Rectal smooth muscle tissue (tissue), 1 donor: ENCODE results near the gene STARD13.
A peak's percentile ranks its signal among the peaks of the same experiment; 100 is the strongest.

Experiments
- H3K27ac ChIP-seq: one replicate; pipeline ENCODE4 v1.7.0; 2013; ENCODE audit warnings: low read depth, low read length, inconsistent platforms
- H3K27me3 ChIP-seq: one replicate; pipeline ENCODE4 v1.7.0; 2013; ENCODE audit warnings: low read length; ENCODE audit not compliant: control insufficient read depth, insufficient read depth
- H3K36me3 ChIP-seq: one replicate; pipeline ENCODE4 v1.7.0; 2013; ENCODE audit warnings: low read length; ENCODE audit not compliant: control insufficient read depth, insufficient read depth
- H3K4me1 ChIP-seq: one replicate; pipeline ENCODE4 v1.7.0; 2013; ENCODE audit warnings: low read length; ENCODE audit not compliant: control insufficient read depth, insufficient read depth
- H3K4me3 ChIP-seq: one replicate; pipeline ENCODE4 v1.7.0; 2013; ENCODE audit warnings: low read length
- H3K9ac ChIP-seq: one replicate; pipeline ENCODE4 v1.7.0; 2013; ENCODE audit warnings: low read length

STARD13 gene

GRCh38 chr13:33096886-33097605 is 188.5 kb downstream of the STARD13 start:
- Histone ChIP-seq H3K4me1 (peaks cover 2% of the 10 kb centered on the region), H3K9ac (no peak overlapping the region), H3K27me3 (no peaks in the 10 kb centered on the region), H3K27ac (no peak overlapping the region), H3K4me3 (no peak overlapping the region), H3K36me3 (no peaks in the 10 kb centered on the region)

GRCh38 chr13:33092073-33092987 is 193.2 kb downstream of the STARD13 start:
- peaks cover 23% of the 10 kb centered on the region for H3K4me1 ChIP-seq
- H3K27ac ChIP-seq: peak overlapping the region; percentile 84
- H3K36me3 ChIP-seq: no peaks in the 10 kb centered on the region
- H3K9ac ChIP-seq: no peak overlapping the region
- no peaks in the 10 kb centered on the region for H3K27me3 ChIP-seq
- H3K4me3 ChIP-seq: no peak overlapping the region

GRCh38 chr13:33091415-33091774 is 194.2 kb downstream of the STARD13 start:
- Histone ChIP-seq H3K27me3 (no peaks in the 10 kb centered on the region), H3K27ac (peak overlapping the region; percentile 84), H3K4me3 (no peak overlapping the region)

GRCh38 chr13:33090755-33091414 is 194.7 kb downstream of the STARD13 start:
- peak overlapping the region; percentile 84 for H3K27ac ChIP-seq

More at GRCh38 chr13:33091415-33091774, 194.2 kb downstream of the STARD13 start:
- no peaks in the 10 kb centered on the region for H3K36me3 ChIP-seq
- H3K9ac ChIP-seq: no peak overlapping the region
- H3K4me1 ChIP-seq: peaks cover 23% of the 10 kb centered on the region

GRCh38 chr13:33089311-33089710 is 196.2 kb downstream of the STARD13 start:
- H3K9ac ChIP-seq: no peak overlapping the region
- no peak overlapping the region for H3K4me3 ChIP-seq
- no peaks in the 10 kb centered on the region for H3K27me3 ChIP-seq
- no peaks in the 10 kb centered on the region for H3K36me3 ChIP-seq
- H3K4me1 ChIP-seq: peaks cover 23% of the 10 kb centered on the region
- peak overlapping the region; percentile 68 for H3K27ac ChIP-seq

More at GRCh38 chr13:33090755-33091414, 194.7 kb downstream of the STARD13 start:
- Histone ChIP-seq H3K9ac (no peak overlapping the region), H3K4me1 (peaks cover 23% of the 10 kb centered on the region), H3K36me3 (no peaks in the 10 kb centered on the region), H3K4me3 (no peak overlapping the region), H3K27me3 (no peaks in the 10 kb centered on the region)

GRCh38 chr13:33087790-33088189 is 197.8 kb downstream of the STARD13 start:
- Histone ChIP-seq H3K27ac (no peak overlapping the region), H3K36me3 (no peaks in the 10 kb centered on the region), H3K9ac (no peak overlapping the region), H3K4me1 (peaks cover 23% of the 10 kb centered on the region), H3K27me3 (no peaks in the 10 kb centered on the region), H3K4me3 (no peak overlapping the region)

- Histone ChIP-seq H3K36me3 (no peaks in the 10 kb centered on the region), H3K4me1 (peaks cover 21% of the 10 kb centered on the region), H3K4me3 (no peak overlapping the region), H3K27me3 (no peaks in the 10 kb centered on the region), H3K9ac (no peak overlapping the region), H3K27ac (no peak overlapping the region)
These were observed 198.5 kb downstream of the STARD13 start for GRCh38 chr13:33087091-33087490.

- no peaks in the 10 kb centered on the region for H3K36me3 ChIP-seq
- H3K4me3 ChIP-seq: no peak overlapping the region
These were observed 202.5 kb downstream of the STARD13 start for GRCh38 chr13:33083054-33083453.

GRCh38 chr13:33081666-33082065 is 203.9 kb downstream of the STARD13 start:
- Histone ChIP-seq H3K27ac (no peak overlapping the region), H3K9ac (no peak overlapping the region)

More at GRCh38 chr13:33083054-33083453, 202.5 kb downstream of the STARD13 start:
- Histone ChIP-seq H3K27me3 (no peaks in the 10 kb centered on the region), H3K4me1 (no peaks in the 10 kb centered on the region), H3K27ac (no peak overlapping the region), H3K9ac (no peak overlapping the region)

GRCh38 chr13:33080972-33081590 is 204.5 kb downstream of the STARD13 start:
- Histone ChIP-seq H3K27ac (no peak overlapping the region), H3K4me3 (no peak overlapping the region), H3K36me3 (no peaks in the 10 kb centered on the region), H3K4me1 (no peaks in the 10 kb centered on the region), H3K27me3 (no peaks in the 10 kb centered on the region), H3K9ac (no peak overlapping the region)

More at GRCh38 chr13:33081666-33082065, 203.9 kb downstream of the STARD13 start:
- H3K36me3 ChIP-seq: no peaks in the 10 kb centered on the region
- H3K4me1 ChIP-seq: no peaks in the 10 kb centered on the region
- no peak overlapping the region for H3K4me3 ChIP-seq
- no peaks in the 10 kb centered on the region for H3K27me3 ChIP-seq

- H3K4me1 ChIP-seq: peaks cover 2% of the 10 kb centered on the region
- H3K27ac ChIP-seq: no peak overlapping the region
- no peak overlapping the region for H3K9ac ChIP-seq
- no peak overlapping the region for H3K4me3 ChIP-seq
- H3K36me3 ChIP-seq: no peaks in the 10 kb centered on the region
- H3K27me3 ChIP-seq: no peaks in the 10 kb centered on the region
These were observed 205.6 kb downstream of the STARD13 start for GRCh38 chr13:33079960-33080359.

GRCh38 chr13:33078263-33078662 is 207.3 kb downstream of the STARD13 start:
- Histone ChIP-seq H3K4me3 (no peak overlapping the region), H3K9ac (no peak overlapping the region), H3K27me3 (no peaks in the 10 kb centered on the region), H3K4me1 (peaks cover 2% of the 10 kb centered on the region), H3K36me3 (no peaks in the 10 kb centered on the region), H3K27ac (no peak overlapping the region)
